Stromal cell of bone marrow (primary cell): ENCODE measurements around the gene OBI1.
A peak's percentile ranks its signal among the peaks of the same experiment; 100 is the strongest.

ENCODE experiments used
- DNase-seq: peaks from one replicate; pipeline ENCODE4 v3.0.0-alpha.2; 2012; ENCODE audit warnings: low read depth

Gene OBI1

GRCh38 chr13:78658630-78659449 lies at the start of gene OBI1:
OBI1 (minus strand) TSS chr13:78659155; CDS start chr13:78659120, 35 bp downstream.
- peak; percentile 88 for DNase-seq

DNA sequence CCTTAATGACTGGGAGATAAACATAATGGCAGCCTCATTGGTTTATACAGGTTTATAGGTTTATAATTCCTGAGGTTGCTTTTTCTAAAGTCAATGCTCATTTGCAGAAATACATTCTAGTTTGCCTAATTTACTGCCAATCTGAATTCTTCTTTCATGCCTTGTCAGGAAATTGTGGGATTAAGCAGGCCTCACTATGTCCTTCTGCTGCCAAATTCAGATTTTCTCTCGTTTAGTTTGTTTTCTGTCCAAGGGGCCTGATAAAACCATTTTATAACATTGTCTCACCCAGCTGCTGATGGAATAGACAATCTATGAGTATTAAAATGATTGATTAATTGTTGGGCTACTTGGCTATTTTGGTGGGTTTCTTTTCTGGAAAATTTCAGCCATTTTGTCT lies 42.4 kb upstream of the OBI1 start:
- no peak for DNase-seq

DNA sequence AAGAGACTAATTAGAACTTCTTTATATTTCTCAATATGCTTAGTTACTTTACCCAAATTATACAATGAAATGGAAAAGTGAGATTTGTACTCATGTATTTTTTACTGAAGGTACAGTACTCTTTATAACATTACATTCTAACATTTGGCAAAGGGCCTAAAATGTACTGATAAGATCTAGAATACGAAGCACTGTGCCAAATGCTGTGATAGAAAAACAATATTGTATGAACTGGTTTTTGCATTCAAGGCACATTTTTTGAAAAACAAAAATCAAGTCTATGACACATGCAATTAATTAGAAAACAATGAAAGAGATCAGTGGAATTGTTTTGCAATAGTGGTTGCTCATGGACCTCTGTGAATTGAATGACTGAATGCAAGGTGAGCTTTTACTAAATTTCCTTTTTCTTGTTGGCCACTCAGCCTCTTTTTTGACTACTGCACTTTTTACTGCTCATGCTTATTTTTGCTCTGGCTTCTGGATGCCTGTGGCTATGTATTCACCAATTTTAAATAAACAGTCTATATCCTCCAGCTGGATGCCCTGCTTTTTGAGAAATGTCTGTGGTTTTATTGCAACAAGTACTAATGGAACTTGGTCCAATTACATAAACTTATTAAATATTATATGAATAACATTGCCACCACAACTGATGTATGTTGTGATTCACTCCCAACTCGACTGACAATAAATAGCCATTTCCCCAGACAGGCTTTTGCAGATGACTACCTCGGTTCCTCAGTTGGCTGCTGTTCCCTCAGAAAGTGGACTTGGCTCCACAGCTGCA lies 41.4 kb upstream of the OBI1 start:
- DNase-seq: no peak

GRCh38 chr13:78689011-78689410 lies 30.1 kb upstream of the OBI1 start:
- DNase-seq: no peak

- DNase-seq: no peak
Observed at GRCh38 chr13:78686461-78686860, 27.5 kb upstream of the OBI1 start.

GRCh38 chr13:78680576-78681350 lies 21.8 kb upstream of the OBI1 start:
- no peak for DNase-seq

DNA sequence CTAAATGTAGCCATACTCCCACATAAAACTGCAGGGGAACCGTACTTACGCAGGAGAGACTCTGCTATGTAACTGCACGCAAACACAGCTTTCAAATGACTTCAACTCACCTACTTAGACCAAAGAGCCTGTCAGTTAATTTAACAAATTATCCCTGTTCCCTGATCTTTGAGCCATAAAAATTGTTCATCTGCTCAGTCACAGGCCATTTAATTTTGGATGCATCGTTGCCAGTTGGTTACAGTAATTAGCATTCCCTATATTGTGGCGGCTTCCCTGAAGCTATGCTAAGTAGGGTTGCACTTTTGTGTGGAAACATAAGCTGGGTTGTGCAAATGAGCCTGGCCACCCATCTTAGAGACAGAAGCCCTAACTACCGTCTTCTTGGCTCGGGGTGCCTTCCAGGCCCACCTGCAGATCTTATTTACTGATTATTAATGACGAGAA lies 21.2 kb upstream of the OBI1 start:
- DNase-seq: no peak

- no peak for DNase-seq
Observed at GRCh38 chr13:78679329-78679728, 20.4 kb upstream of the OBI1 start.

- DNase-seq: no peak
Observed at GRCh38 chr13:78675112-78675511, 16.2 kb upstream of the OBI1 start.

DNA sequence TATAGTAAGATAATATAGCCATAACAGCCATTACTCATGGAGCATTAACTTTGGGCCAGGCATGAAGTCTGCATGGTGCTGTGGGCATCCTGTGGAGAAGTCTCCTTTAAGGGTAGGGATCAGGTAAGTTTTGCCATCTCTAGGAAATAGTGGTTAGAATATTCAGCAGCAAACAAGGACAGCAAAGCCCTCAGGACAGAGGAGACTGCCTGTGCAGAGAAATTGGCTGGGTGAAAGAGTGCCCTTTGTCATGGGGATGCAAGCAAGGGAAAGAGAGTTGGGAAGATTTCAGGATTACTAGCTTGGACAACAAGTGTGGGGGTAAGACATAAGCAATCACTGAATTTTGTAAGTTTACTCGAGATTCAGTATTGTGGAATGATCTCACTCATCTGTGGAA lies 15.7 kb upstream of the OBI1 start:
- no peak for DNase-seq

DNA sequence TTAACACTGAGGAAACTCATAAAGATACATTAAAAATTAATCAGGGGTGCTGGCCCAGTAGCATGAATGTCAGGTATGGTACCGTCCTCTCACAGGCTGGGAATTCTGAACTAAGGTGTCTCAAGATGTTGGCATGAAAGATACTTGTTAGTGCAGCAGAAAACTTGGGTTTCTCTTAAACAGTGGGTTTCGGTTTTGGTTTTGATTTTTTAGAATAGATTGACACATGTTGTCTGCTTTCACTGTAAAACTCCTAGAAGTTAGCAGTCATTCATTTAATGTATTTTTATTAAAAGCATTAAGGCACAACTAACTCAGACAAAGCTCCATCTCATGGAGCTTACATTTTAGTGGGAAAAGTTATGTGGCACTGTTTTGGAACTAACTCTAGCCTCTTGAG lies 3.5 kb upstream of the OBI1 start:
- no peak for DNase-seq

DNA sequence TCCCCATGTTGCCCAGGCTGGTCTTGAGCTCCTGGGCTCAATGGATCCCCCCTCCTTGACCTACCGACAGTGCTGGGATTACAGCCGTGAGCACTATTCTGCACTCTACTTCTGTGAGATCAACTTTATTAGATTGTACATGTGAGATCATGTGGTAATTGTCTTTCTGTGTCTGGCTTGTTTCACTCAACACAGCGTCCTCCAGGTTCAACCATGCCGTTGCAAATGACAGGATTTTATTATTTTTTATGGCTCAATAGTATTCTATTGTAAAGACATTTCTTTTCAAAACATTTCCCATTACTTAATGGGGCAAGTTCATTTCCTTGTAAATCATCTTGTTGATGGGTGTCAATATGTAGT lies 1.5 kb upstream of the OBI1 start:
- no peak for DNase-seq

DNA sequence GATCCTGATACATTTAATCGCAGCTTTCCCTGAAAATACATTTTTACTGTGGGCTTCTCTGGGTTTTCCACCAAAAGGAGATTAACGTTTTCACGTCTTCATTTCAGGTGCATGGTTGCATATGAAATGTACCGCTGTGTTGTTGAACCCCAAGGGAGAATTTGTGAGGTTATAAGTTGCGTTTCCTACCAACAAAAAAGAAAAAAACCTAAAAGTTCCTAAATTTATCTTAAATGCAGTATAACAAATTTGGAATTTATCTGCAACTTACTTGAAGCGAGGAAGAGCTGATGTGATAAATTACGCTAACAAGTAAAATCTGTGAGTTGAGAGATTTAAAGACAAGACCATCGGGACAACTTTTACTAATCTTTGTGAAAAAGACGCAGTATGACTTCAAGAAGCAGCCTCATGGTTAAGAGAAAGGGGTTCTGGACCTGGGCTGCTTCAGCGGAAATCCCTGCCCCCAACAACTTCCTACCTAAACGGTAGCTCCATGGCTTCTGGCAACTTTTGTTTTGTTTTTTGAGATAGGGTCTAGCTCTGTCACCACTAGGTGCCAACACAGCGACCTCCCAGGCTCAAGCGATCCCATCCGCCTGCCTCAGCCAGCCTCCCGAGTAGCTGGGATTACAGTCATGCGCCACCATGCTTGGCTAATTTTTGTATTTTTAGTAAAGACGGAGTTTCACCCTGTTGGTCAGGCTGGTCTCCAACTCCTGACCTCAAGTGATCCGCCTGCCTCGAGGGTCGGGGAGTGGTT lies 958 bp upstream of the OBI1 start:
- no peak for DNase-seq

GRCh38 chr13:78659450-78659730 lies 435 bp upstream of the OBI1 start:
- DNase-seq: no peak

- no peak for DNase-seq
Observed at GRCh38 chr13:78657699-78658629, 991 bp downstream of the OBI1 start.

DNA sequence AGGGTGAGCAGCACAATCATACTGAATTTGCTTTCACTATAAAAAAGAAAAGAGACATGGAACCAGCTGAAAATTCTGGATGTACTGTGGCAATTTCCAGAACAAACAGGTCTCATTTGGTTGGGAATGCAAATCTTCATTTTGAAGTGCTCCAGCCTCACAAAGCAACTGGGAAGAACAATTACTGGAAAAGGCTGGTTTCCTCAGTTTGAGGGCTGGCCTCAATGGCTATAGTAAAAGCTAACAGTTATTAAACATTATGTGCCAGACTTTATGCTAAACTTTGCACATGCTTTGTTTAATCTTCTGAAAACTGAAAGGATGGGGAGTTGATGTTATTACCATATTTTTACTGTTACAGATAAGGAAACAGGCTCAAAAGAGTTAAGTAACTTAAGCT lies 3.0 kb downstream of the OBI1 start:
- DNase-seq: no peak

GRCh38 chr13:78655007-78655406 lies 3.9 kb downstream of the OBI1 start:
- DNase-seq: no peak

DNA sequence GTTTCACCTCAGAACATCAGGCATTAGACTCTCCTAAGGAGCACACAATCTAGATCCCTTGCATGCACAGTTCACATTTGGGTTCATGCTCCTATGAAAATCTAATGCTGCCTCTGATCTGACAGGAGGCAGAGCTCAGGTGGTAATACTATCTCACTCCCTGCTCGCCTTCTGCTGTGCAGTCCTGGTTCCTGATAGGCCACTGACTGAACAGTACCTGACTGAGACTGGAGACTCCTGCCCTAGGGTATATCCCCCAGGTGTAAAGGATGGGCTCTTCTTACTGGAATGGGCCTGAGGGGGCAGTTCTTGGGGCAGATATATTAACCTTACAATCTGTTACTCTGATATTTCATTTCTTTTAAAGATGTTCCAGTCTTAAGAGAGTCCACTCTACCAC lies 6.3 kb downstream of the OBI1 start:
- DNase-seq: no peak

- DNase-seq: no peak
Observed at GRCh38 chr13:78650717-78651083, 8.3 kb downstream of the OBI1 start.

DNA sequence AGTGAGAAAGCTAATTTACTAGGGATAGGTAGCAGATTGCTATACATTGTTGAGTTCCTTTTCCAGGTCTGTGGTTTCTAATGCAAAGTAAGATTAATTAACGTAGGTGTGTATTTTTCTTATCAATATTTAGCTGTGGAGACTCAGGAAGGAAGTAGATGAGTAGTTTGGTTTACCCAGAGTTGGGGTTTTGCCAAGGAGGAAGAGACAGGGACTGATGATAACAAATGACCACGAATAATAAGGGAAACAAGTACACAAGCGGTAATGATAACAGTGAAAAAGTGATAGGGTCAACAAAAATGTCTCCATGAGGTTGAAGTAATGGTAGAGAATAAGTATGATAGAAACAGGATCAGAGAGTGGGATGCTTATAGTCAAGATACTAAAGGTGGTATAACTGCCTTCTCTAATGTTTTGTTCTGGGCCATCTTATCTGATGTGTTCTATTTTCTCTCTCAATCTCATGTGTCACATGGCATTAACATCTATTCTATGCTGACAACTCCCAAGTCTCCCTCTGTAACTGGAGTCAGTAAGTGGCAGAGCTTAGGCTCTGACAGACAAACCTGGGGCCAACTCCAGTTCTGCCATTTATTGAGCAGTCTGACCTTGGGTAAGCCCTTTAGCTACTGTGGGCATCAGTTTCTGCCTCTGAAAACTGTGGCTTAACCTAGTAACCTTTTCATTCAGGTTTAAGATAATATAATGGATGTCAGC lies 8.8 kb downstream of the OBI1 start:
- no peak for DNase-seq
